NCI-H2227 (cell line): ENCODE measurements around the gene GPR32.
"Not testable (repeated sequence)": the region's sequence is repeated elsewhere in the genome, so short reads cannot be mapped to it uniquely, and the experiment has no call there.

Experiments
- DNase-seq: peaks from one replicate; lab custom pipeline; 2025; ENCODE audit not compliant: unreplicated experiment; lab: John Stamatoyannopoulos, UW

Gene GPR32

GRCh38 chr19:50745221-50745620 lies 25.0 kb upstream of the GPR32 start:
- DNase-seq: no peak

- not testable (repeated sequence) for DNase-seq
Observed at GRCh38 chr19:50747141-50747540, 23.1 kb upstream of the GPR32 start.

DNA sequence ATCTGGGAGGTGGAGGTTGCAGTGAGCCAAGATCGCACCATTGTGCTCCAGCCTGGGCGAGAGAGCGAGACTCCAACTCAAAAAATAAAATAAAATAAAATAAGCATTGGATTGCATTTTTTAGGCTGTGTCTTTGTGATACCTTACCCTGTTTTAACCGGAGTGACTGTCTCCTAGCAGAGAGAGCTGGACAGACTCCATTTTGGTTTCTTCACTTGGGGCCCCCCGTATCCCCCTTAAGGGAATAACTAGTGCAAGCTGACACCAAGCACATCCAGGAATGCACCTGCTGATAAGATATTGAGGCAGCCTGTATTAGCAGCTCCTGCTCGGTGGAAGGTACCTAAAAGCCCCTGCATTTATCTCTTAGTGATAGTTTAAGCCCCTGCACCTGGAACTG lies 20.8 kb upstream of the GPR32 start:
- DNase-seq: no peak

DNA sequence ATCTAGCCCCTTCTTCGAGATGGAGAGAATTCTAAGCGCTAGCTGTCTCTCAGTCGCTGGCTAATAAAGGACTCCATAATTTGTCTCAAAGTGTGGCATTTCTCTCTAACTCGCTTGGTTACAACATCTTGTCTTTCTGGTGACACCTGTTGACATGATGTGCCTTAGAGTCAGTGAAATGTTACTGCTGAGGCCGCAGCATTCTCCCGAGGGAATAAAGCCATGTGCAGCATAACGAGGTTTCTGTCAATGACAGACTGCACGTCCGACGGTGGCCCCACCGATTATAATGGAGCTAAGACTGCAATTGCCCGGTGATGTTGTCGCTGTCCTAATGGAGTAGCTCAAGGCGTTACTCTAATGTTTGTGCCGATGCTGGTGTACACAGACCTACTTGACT lies 20.3 kb upstream of the GPR32 start:
- DNase-seq: no peak

GRCh38 chr19:50753879-50754278 lies 16.4 kb upstream of the GPR32 start:
- DNase-seq: no peak

GRCh38 chr19:50756244-50756643 lies 14.0 kb upstream of the GPR32 start:
- not testable (repeated sequence) for DNase-seq

DNA sequence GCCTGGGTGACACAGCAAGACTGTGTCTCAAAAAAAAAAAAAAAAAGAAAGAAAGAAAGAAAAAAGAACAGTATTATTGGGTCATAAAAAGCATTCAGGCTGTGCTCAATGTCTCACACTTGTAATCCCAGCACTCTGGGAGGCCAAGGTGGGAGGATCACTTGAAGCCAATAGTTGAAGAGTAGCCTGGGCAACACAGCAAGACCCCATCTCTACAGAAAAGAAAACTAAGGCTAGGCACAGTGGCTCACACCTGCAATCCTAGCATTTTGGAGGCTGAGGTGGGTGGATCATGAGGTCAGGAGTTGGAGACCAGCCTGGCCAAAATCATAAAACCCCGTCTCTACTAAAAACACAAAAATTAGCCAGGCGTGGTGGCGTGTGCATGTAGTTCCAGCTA lies 12.6 kb upstream of the GPR32 start:
- DNase-seq: not testable (repeated sequence)

GRCh38 chr19:50759076-50759475 lies 11.2 kb upstream of the GPR32 start:
- DNase-seq: not testable (repeated sequence)

DNA sequence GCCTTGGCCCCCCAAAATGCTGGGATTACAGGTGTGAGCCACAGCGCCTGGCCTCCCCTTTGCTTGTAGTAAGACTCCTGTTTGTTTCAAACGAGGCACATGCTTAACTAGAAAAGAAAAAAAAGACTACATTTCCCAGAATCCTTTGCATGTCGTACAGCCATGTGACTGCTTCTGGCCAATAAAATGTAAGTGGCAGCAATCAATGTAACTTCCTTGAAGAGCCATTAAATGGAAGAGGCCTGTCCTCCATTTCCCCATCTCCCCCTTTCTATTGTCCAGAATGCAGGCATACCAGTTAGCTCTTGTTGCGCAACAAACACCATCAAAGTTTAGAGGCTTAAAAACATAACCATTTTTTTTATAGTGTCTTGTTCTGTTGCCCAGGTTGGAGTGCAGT lies 10.4 kb upstream of the GPR32 start:
- DNase-seq: peak; percentile 32

GRCh38 chr19:50761501-50761900 lies 8.8 kb upstream of the GPR32 start:
- not testable (repeated sequence) for DNase-seq

GRCh38 chr19:50763521-50763920 lies 6.7 kb upstream of the GPR32 start:
- not testable (repeated sequence) for DNase-seq

DNA sequence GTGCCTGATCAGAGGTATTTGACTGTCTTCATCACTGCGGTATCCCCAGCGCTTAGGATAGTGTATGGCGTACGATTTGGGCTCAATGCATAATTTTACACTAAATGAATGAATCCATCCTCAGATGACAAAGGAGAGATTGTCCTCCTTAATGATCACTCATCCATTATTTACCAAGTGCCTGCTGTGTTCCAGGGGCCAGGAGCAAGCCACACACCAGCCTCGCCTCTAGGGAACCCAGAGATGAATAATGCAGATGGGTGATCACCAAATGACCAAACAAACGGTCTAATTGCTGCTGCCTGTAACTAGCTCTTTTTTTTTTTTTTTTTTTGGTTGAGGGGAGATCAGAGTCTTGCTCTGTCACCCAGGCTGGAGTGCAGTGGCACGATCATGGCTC lies 5.9 kb upstream of the GPR32 start:
- DNase-seq: no peak

GRCh38 chr19:50766746-50767145 lies 3.5 kb upstream of the GPR32 start:
- not testable (repeated sequence) for DNase-seq

DNA sequence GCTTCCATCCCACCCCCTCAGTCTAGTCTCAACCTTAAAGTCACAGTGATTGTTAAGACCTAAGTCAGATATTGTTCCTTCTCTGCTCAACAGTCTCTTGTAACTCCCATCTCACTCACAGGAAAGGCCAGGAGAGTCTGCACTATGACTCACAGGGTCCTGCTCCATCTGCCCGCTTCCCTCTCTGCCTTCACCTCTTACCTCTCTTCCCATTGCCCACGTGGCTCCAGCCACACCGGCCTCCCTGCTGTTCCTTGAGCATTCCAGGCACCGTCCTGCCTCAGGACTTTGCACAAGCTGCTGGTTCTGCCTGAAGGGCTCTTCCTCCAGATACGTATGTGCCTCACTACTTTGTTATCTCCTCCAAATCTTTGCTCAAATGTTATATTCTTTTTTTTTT lies 3.0 kb upstream of the GPR32 start:
- not testable (repeated sequence) for DNase-seq

GRCh38 chr19:50768277-50768676 lies 2.0 kb upstream of the GPR32 start:
- DNase-seq: no peak

GRCh38 chr19:50770888-50771287 lies 624 bp downstream of the GPR32 start:
- DNase-seq: no peak

DNA sequence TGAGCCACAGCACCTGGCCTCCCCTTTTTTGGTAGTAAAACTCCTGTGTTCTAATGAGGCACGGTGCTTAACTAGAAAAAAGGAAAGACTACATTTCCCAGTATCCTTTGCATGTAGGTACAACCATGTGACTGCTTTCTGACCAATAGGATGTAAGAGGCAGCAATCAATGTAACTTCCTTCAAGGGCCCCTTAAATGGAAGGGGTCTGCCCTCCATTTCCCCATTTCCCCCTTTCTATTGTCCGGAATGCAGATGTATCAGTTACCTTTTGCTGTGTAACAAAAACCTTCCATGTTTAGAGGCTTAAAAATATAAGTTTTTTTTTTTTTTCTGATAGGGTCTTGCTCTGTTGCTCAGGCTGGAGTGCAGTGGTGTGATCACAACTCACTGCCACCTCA lies 2.2 kb downstream of the GPR32 start:
- no peak for DNase-seq

GRCh38 chr19:50772912-50773311 lies 2.6 kb downstream of the GPR32 start:
- not testable (repeated sequence) for DNase-seq

- not testable (repeated sequence) for DNase-seq
Observed at GRCh38 chr19:50773454-50773853, 3.2 kb downstream of the GPR32 start.

DNA sequence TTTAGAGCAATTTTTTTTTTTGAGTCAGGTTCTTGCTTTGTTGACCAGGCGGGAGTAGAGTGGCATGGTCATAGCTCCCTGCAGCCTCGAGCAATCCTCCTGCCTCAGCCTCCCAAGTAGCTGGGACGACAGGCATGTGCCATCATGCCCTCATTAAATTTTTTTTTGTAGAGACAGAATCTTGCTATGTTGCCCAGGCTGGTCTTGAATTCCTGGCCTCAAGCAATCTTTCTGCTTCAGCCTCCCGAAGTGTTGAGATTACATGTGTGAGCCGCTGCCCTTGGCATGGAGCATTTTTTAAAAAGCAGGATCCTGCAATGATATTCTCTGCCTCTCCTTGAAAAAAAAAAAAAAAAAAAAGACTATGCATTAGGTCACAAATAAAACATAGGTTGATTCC lies 5.9 kb downstream of the GPR32 start:
- no peak for DNase-seq

DNA sequence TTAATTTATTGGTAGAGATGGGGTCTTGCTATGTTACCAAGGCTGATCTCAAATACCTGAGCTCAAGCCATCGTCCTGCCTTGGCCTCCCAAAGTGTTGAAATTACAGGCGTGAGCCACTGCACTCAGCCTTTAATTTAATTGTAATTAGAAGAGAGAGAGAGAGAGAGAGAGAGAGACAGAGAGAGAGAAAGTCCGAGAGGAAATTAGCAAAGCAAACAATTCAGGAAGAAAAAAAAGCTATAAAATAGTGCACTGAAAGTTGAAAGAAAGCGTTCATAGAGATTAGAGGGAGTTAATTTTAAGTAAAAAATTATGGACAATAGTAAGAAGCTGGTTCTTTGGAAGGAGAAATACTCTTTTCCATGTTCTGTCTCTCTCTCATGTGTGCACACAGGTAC lies 7.0 kb downstream of the GPR32 start:
- DNase-seq: no peak

- DNase-seq: peak; percentile 39
Observed at GRCh38 chr19:50777830-50778303, 7.6 kb downstream of the GPR32 start.

GRCh38 chr19:50778906-50779430 lies 8.7 kb downstream of the GPR32 start:
- DNase-seq: no peak
